HG03521 (cell line): Measurements from ENCODE around the gene DISC1.

ENCODE experiments used
- ATAC-seq: cut with Tn5 transposase; IDR thresholded peaks from one replicate; pipeline ENCODE4 v1.9.1; 2021; ENCODE audit warnings: mild to moderate bottlenecking, moderate library complexity; ENCODE audit not compliant: unreplicated experiment

The DISC1 gene

GRCh38 chr1:231972111-231972445 is 345.5 kb downstream of the DISC1 start:
- ATAC-seq, result no peak

- no peak for ATAC-seq
These were observed 347.2 kb downstream of the DISC1 start for GRCh38 chr1:231973830-231974229.

- no peak for ATAC-seq
These were observed 349.6 kb downstream of the DISC1 start for GRCh38 chr1:231976231-231976630.

DNA sequence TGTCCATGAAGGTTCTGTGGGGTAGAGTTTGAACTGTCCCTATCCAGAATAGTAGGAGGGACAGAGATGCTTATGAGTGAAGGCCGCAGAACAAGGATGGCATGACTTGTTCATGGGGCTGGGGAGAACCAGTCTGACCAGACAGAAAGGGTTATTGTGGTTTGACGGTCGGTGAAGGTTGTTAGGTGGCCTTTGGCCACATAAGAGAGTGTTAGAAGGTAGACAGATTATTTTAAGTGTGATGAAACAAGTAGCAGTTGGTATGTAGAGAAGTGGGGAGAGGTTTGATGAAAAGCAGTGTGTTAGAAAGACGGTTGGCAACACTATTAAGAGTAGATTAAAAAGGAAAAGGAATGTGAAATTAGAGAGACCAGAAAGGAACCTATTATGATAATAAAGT is 355.1 kb downstream of the DISC1 start:
- no peak for ATAC-seq

GRCh38 chr1:231982871-231983587 is 356.4 kb downstream of the DISC1 start:
- no peak for ATAC-seq

DNA sequence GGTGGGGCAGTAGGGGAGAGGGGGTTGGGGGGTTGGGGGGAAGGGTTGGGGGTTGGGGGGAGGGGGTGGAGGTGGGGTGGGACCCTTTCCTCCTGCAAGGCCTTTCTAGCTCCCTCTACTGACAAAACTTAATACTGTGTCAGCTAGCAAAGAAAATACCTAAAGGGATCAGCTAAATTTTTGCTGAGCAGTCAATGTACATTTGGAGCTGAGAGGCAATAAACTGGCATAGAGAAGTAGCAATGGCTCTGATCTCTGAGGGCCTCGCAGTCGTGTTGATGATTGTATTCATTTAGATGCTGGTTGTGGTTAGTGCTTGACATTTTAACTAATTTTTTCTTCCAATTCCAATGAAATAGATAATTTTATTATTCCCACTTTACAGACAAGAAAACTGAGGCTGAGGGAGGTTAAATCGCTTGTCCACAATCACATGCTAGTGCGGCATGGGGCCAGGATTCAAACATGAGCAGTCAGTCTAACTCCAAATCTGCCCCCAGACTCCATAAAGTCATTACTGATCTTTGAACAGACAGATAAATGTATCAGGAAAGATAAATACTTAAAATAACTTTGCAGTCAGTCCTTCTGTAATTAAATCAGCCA is 357.1 kb downstream of the DISC1 start:
- ATAC-seq, result no peak

GRCh38 chr1:231985296-231986023 is 358.9 kb downstream of the DISC1 start:
- ATAC-seq, result no peak

GRCh38 chr1:231986631-231987336 is 360.2 kb downstream of the DISC1 start:
- ATAC-seq, result no peak

DNA sequence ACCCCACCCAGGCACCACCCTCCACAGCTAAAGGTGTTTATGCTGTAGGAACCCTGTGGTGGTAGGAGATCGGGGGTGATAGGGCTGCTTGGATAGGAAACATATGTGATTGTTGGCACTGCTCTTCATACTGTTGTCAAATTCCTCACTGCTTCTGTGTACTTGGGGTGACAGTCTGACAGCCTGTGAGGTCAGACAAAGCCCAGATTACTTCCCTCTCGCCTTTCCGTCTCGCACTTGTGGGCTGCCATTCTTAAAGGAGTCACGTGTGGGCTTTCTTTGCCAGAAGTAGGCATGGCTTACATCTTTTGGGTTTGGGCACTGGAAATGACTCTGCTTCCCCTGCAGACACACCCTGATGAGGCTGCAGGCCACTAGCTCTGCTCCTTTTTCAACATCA is 363.8 kb downstream of the DISC1 start:
- ATAC-seq, result no peak

GRCh38 chr1:231991231-231991630 is 364.6 kb downstream of the DISC1 start:
- no peak for ATAC-seq

GRCh38 chr1:231993968-231994455 is 367.4 kb downstream of the DISC1 start:
- ATAC-seq, result no peak

DNA sequence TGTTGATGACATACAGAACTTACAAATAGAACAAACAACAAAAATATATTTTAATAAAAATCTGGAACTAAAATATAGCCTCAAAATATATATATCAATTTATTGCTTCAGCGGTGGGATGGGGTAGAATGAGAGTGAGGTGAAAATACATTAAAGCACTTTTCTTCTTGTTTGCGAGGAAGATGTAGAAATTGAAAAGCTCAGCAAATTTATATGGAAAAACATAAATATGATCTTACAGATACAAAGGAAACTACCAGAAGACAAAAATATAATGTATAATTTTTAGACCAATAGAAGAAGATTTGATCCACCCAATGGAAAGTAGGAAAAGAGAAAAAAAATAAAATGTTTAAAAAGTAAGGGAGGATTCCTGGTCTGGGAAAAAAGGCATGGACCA is 372.2 kb downstream of the DISC1 start:
- no peak for ATAC-seq

DNA sequence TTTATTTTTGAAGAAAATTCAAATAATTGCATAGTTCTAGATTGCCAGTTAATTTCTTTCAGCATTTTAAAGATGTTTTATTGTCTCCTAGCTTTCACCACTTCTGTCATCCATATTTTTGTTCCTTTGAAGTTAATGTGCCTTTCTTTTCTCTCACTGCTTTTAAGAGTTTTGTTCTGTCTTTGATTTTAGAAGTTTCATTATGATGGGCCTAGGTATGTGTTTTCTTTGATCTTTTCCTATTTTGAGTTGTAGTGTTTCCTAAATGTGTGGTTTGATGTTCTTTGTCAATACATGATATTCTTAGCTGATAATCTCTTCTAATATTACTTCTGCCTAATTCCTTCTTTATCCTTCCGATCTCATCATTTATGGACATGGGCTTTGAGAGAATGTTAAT is 378.7 kb downstream of the DISC1 start:
- ATAC-seq, result no peak

GRCh38 chr1:232009741-232010140 is 383.2 kb downstream of the DISC1 start:
- ATAC-seq, result no peak

DNA sequence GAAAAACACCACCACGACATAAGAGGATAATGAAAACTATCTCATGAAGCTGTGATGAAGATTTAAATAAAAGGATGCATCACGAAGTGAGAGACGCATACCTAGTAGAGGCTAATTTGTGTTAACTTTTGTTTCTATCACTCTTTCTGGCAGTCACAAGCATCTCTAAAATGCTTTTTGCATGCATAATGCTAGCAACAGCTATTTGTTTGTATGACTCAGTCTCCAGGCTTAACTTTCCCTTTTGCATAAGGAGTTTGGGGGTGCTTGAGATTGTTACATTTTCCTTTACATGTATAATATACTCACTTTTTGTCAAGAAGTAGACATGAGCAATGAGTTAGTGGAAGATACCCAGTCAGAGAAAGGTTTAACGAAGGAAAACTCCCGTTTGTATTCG is 385.4 kb downstream of the DISC1 start:
- no peak for ATAC-seq

- ATAC-seq, result no peak
These were observed 386.3 kb downstream of the DISC1 start for GRCh38 chr1:232012773-232013386.

DNA sequence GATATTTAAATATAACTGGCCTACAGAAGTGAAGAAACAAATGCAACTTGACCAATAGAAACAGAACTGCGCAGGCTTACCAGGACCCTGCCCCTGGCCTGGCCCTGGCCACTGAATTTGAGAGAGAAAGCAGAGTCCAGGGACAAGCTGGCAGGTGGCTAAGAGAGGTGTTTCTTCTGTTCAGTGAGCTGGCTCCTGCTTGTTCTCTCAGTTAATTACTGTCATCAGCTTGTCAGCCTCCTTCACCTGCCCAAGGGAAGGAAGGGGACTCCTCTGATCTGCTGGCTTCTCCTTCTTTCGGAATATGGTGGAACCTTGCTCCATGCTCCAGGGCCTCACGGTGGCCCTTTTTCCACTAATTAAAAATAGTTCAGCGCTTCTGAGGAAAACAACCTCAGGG is 388.4 kb downstream of the DISC1 start:
- ATAC-seq, result no peak

DNA sequence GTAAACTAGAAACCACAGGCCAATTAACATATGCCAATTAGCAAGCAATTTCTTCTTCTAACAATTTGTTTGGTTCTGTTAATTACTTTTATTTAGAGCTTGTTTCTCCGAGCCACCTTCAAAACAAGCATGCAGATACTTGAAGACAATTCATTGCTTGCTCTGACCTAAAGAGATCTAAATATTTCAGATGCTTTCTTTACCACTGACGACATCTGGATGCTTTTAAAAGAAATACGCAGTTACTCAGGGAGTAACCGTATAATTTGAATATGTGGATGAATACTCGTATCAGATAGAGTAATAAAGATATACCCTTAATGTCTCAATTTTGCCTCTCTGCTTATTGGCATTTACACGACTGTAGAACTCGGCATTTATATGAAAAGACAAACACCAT is 390.0 kb downstream of the DISC1 start:
- ATAC-seq, result no peak

DNA sequence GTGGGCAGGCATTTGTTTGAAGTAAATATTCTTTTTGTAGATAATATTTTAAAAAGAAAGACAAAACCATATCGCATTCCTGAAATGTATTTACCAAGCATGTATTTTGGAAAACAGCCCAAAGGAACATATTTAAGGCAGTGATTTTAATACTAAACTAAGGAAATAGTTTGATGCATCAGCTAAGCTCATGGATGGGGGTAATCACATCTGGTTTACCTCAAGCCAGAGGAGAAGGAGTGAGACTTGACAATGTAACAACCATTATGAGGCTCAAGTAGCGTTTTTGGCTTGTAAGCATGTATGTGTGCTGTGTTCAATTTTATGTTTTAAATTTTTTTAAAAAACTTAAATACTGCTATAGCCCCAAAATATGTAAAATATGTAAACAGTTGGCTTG is 390.5 kb downstream of the DISC1 start:
- no peak for ATAC-seq

GRCh38 chr1:232017759-232018158 is 391.2 kb downstream of the DISC1 start:
- no peak for ATAC-seq
